CD4-positive, alpha-beta T cell treated with Interleukin-2 at 100 ng/mL for 4 hours (primary cell): ENCODE measurements around the gene PSMB7.

Experiments used
- DNase-seq: peaks from one replicate; pipeline ENCODE4 v3.0.0-alpha.2; 2020; ENCODE audit warnings: low spot score

The PSMB7 gene

GRCh38 chr9:124345063-124345462, 70.2 kb downstream of the PSMB7 start:
- DNase-seq, result no peak

DNA sequence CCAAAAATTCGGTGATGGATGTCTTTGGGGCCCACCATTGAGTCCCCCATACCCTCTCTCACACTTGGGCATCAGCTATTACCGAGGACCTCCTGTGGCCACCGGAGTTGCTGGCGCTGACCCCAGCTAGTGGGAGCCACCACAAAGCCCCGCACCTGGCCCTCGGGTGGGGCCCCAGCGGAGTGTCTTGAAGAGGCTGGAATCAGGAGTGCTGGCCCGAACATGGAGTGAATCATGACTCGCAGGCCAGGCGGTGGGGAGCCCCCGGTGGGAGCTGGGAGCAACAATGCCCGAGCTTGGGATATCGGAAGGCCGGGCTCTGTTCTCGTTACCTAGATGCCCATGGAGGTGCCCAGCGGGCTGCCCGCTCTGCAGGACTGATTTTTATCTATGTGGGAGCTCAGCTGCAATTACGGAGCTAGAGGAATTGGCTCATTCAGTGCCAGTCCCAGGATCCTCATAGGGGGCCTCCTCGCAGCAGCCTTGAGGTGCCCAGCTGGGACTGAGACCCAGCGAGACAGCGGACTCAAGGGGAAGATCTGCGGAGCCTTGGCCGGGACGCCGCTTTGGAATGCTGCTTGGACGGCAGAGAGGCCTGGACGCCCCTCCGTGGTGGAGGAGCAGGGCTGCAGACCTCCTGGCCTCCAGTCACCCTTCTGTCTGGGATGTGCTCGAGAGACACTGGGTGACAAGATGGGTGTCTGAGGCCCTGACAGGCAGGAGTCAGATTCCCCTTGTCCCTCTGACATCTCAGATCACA, 70.8 kb downstream of the PSMB7 start:
- no peak for DNase-seq

DNA sequence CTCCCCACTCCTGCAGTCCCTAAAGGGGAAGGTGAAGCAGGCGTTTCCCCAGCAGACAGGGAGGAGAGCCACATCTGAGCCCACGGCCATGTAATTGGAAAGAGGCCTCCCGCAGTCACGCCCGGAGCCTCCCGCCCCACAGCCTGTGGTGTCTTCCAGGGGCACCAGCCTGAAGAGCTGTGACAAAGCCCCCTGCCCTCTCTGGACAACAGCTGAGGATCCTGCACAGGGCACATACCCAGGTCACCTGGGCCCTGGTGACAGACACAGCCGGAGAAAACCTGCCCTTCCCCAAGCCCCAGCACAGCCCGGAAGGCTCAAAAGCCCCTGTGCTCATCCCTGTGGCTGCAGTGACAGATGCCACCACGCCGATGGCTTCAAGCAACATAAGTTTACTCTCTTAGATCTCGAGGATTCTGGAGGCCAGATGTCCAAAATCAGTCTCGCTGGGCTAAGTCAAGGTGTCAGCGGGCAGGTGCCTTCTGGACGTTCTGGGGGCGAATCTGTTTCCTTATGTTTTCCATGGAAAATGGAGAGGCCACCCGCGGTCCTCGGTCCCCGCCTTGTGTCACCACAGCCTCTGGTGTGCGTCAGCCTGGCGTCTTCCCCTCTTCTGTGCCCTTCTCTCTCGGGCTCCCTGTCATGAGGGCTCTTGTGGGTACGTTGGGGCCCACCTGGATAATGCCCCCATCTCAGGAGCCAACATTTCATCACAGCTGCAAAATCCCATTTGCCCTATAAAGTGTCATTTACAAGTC, 71.5 kb downstream of the PSMB7 start:
- no peak for DNase-seq

GRCh38 chr9:124342776-124343485, 72.3 kb downstream of the PSMB7 start:
- no peak for DNase-seq

DNA sequence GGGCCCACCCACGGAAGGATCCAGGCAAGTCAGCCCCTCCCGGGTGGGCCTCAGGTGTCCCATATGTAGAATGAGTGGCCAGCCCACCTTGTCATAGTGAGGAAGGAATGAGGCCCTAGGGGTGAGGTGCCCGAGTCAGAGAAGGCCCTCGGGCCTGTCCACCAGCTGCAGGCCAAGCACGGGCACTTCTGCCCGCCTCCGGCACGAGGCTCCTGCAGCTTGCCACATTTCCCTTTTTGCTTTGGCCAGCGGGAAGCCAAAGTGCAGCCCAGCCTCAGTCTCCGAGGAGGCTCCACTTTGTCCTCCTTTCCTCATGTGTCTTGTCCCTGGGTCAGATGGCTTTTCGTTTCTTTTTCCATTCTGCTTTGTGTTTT, 72.9 kb downstream of the PSMB7 start:
- no peak for DNase-seq

DNA sequence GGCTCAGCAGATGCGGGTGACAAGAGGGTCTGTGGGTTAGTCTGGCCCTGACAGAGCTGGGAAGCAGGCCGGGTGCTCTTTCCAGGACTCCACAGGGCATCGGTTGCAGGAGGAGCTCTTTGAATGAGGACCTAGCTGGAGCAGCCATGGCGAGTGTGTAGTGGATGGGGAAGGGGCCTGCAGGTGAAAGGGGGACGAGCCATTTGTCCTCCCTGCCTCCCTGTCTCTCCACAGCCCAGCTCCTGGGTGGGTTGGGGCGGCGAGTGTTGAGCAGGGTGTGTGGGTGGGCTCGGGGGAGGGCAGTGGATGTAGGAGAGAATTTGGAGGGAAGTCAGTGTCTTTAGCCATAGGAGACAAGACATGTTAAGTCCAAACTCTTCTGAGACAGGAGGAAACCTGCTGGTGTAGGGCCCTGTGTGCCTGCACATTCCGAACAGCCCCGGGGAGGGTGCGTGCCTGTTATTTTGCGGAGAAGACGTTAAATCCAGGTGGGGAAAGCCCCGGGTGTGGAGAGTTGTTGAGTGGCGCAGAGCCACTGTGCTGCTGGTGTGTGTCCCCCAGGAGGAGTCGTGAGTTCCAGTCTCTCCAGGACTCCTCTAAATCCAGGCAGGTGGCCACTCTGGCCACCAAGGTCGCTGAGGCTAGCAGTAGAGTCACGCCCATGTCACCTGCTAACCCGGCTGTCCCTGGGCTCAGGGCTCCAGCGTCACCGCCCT, 73.6 kb downstream of the PSMB7 start:
- no peak for DNase-seq

DNA sequence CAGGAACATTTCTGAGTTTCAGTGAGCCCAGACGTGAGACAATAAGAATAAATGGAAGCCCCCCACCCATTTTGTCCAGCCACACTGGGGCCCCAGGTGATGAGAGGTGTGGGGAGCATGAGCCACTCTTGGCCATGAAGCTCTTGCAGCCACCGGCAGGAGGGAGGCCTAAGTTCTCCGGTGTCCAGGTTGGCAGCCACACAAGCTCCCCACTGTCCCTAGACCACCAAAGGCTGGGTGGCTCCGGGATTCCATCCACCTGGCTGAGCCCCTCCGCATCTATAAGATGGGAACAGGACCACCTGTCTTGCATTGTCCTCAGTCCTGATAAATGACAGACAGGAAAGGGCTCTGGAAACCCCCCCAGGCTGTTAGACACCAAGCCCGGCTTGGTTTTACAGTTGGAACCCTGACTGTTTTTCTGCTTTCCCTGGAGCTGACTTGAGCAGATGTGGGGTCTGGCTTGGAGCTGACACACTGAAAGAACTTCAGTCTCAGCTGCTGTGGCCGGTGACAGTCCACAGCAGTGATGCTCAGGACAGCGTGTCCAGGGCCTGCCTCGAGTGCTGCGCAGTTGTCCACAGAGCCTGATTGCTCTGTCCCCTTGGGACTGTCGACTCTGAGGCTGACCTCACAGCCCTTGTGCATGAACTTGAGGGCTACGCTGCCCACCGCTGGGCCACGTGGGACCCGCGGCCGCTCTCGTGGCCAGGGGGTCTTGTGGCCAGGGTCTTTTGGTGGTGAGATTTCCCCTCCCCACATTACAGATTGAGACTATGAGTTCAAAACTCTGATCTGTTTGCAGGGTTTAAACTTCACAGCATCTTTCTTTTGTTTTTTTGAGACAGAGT, 74.8 kb downstream of the PSMB7 start:
- no peak for DNase-seq

- no peak for DNase-seq
Observed at GRCh38 chr9:124339603-124340146, 75.6 kb downstream of the PSMB7 start.

GRCh38 chr9:124337562-124337961, 77.7 kb downstream of the PSMB7 start:
- DNase-seq, result no peak

GRCh38 chr9:124335320-124335707, 79.9 kb downstream of the PSMB7 start:
- DNase-seq, result no peak

DNA sequence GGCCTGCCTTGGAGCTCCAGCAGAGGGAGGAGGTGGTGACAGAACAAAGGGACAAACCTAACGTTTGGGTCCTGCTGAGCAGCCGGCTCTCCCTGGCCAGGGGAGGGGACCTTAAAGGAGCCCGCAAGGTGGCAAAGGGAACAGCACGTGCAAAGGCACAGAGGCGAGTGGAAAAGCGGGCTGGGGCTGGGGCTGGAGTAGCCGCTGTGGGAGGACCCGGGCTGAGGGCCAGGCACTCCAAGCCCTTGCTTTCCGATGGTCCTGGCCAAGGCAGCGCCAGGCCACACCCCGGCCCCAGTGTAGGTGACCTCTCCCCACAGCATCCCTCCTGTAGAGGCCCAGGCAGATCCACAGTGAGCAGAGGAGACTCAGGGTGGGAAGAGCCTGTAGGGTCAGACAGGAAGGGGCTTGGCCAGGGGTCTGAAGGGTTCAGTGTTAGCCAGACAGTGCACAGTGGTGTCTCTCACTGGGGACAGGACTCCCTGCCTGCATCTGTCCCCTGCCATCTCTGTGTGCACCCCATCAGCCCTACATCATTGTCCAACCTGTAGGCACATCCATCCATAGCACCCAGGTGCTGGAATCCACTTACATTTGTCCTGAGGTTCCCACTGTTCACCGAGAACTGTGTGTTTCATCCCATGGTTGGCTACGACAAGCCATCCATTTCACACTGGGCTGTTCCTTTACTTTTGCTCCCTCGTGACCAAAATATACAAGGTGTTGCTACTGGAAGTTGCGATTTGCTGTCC, 80.5 kb downstream of the PSMB7 start:
- DNase-seq, result no peak

DNA sequence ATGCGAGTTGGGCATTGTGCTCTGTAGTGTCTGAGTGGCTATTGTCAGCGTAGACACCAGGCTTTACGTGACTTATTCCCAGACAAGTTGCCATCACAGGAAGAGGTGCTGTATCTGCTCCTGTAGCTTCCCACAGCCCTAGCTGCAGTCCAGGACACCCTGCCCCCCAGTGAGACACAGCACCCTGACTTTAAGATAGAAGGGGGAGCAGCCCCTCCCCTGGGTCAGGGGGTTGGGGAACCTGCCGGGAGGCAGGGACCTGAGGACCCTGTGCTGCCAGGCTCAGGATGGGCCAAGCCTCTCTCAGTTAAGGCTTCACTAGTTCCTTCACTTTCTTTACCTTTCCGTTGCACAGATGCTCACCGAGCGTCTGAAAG, 82.1 kb downstream of the PSMB7 start:
- DNase-seq, result no peak

DNA sequence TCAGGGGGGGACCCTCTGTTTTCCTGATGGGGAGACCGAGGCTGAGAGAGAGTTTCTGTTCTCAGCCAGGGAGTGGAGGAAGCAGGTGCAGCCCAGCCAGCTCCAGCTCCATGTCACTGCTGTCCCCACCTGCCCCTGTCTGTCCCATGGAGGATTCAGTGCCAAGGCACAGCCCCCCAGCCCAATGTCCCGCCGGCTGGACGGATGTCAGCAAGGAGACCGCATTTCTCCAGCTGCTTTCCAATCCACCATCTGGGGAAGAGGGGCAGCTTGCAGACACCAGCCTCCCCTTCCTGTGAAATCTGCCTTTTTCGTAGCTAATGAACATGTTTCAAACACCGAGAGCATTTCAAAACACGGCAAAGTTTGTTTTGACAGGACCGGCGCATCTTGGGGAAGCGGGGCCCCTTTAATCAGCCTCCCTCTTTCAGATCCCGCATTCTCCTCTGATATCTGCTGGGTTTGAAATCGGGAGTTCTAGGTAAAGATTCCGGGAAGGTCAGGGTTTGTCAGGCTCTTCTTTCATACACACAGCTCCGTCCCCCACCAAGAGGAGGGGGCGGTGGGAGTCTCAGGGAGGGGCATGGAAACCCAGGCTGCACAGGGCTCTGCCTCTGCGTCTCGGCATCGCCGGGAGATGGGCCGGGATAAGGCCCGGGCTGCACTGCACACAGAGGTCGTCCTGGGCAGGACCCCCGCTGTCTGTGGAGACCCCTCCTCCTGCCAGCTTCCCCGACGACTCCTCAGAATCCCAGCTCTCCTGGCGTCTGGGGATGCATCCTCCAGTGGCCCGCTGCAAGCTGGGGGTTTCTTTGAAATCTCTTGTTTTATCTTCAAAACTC, 82.7 kb downstream of the PSMB7 start:
- no peak for DNase-seq

GRCh38 chr9:124331580-124331979, 83.7 kb downstream of the PSMB7 start:
- no peak for DNase-seq

DNA sequence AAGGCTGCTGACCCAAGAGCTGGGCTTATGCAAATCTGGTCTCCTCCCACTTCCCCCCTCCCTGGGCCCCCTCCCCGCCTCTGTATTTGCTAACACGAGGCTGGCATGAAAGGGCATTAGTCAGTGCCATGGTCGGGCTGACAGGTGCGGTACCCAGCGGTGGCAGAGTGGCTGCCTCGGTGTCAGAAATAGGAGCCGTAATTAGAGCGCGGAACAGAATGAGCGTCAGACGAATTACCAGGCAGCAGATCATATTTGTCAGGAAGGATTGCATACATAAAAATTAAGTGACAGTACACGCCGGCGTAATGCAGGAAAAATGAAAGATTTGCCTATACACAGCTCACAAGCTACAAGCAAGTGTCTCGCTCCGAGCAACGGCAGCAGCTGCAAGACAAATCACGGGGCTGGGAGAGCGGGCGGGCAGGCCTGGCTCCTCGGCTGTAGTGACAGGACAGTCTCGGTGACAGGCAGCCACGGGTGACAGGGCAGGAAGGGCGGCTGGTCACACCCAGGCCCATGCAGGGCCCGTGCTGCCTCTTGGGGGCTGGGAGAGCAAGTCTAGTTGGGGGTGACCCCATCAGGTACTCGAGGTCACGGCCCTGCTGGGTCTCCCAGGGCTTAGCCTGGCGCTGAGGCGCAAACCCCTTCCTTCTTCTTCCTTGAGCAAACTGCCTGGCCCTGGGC, 85.1 kb downstream of the PSMB7 start:
- DNase-seq, result no peak

GRCh38 chr9:124329206-124329792, 85.9 kb downstream of the PSMB7 start:
- no peak for DNase-seq

DNA sequence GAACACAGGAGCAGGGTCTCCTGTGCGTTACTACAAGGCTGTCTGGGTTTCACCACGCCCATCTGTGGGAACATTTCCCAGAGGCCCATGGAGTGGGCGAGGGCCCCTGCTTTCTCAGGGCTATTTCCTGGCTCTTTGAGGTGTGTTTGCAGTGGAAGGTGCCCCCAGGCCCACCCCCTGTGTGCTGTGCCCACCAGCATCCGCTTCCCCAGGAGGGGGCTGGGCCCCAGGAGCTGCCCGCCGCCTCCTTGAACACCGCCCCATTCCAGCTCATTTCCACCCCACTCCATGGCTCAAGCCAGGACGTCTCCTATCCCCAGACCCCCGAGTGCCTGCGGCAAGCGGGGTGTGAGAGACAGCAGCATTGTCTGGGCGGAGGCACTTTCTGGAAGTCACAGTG, 87.0 kb downstream of the PSMB7 start:
- no peak for DNase-seq

- no peak for DNase-seq
Observed at GRCh38 chr9:124327491-124327890, 87.8 kb downstream of the PSMB7 start.

DNA sequence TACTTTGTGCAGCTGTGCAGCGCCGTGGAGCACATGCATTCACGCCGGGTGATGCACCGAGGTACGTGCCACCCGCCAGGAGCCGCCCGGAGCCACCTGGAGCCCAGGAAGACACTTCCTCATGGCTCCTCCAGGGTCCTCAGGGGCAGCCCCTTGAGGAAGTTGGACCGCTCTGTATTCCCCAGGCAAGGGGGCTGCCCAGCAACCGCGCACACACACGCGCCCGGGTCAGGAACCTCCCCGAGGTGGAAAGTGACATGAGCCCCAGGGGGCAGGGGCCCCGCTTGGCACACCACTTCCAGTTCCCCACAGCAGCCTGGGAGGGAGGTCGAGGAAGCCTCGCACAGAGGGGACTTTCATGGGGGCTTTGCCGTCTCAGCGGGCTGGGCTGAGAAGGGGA, 88.9 kb downstream of the PSMB7 start:
- no peak for DNase-seq
